Measurements from ENCODE around the gene UBE2A.

The UBE2A gene

GRCh38 chrX:119607018-119607389 lies 32.6 kb downstream of the UBE2A start:
- DNase-seq (ENCODE audit: low read depth) = no peak

GRCh38 chrX:119614776-119615175 lies 40.4 kb downstream of the UBE2A start:
- DNase-seq (ENCODE audit: low read depth) = no peak

GRCh38 chrX:119617517-119618164 lies 43.3 kb downstream of the UBE2A start:
- DNase-seq (ENCODE audit: low read depth) = no peak

- DNase-seq (ENCODE audit: low read depth) = no peak
These were observed 44.1 kb downstream of the UBE2A start for GRCh38 chrX:119618439-119618838.

DNA sequence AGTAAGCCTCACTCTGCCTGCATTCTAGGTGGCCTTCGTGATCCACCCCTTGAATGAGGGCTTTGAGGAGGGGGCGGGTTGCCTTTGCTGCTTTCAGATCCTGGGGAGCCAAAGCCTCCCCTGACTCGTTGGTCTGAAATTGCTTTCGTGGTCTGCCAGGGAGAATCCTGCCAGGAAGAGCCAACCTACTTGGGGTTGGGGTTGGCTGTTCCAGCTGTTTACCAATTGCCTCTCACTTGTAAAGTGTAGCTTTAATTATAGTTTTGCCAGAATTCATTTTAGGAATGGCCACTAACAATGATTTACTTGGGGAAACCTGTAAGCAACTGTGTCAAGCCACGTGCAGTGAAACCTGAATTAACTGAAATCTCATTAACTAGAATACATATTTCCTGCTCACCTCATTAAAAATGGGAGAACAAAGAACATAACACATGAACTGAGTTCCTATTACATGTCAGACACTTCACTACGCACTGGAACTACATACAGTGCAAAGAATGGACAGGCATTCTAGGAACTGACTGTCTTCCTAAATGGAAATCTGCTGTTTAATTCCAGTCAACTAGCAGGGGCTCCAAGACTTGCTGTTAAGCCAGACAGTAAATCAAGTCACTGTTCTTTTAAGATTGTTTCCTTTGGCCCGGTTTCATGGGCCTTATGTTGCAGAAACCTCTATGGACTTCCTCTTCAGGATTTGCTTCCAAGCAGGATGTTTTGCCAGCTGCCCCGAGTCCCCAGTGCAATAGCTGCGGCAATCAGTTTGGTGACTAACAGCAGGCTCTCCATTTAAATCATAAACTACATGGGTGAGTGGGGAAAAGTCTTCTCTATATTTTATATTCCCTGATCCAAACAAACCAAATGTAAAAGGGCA lies 48.2 kb downstream of the UBE2A start:
- no peak for DNase-seq (ENCODE audit: low read depth)

GRCh38 chrX:119624417-119624816 lies 50.1 kb downstream of the UBE2A start:
- DNase-seq (ENCODE audit: low read depth) = no peak

- DNase-seq (ENCODE audit: low read depth) = no peak
These were observed 50.7 kb downstream of the UBE2A start for GRCh38 chrX:119624951-119625668.

DNA sequence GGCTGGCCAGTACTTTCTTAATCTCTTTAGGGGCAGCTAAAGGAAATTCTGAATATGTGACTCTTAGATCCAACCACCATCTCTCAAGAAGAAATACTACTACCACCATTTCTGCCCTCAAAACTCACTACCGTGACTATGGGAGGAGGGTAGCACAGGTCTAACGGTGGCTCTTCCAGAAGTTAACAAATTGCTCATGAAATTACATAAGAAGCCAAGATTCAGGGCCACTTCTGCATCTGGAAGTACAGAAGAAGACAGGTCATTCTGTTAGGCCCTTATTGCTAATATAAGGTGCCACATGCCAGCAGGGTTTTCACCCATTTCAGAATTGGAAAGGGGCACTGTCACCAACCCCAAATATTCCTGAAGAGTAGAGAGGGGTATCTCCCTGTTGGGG lies 51.5 kb downstream of the UBE2A start:
- no peak for DNase-seq (ENCODE audit: low read depth)

Measured in activated T-helper 9 cell treated with anti-CD3 and anti-CD28 coated beads, Interleukin-2, amount 50 U/mL, for 16 hours (primary cell).